ENCODE results near the gene KRTAP21-2. TPM values are rescaled to one million over a fixed set of nuclear protein-coding genes. Genes with fewer than 3 reads are reported as not detected.

KRTAP21-2 gene
- total RNA-seq, 1 experiment from 2014 or later, result not detected

DNA sequence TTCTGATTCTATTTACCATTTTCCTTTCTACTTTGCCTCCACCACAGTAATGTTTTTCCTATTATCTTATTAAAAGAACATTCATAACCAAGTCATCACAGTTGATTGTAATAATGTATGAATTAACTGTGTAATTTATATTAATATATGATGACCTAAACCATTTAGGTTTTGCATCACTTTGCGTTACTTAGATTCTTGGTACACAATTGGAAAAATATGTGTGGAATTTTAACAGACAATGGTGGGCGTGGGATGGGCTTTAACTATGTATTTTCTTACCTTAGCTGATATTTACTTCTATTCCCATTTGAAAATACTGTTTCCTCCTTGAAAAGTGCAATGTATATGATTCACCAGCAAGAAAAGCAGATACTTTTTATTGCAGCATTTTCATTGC, 32.1 kb downstream of the KRTAP21-2 start:
- H3K4me3 ChIP-seq, result no peak overlapping the region
- H3K27ac ChIP-seq, result no peak overlapping the region
- no peaks in the 10 kb centered on the region for H3K9me3 ChIP-seq (ENCODE audit: insufficient read depth, low read depth)
- H3K4me2 ChIP-seq, result no peak overlapping the region
- ChIA-PET POLR2A (ENCODE audit: unreplicated experiment) (no interaction called here), CTCF (no interaction called here)
- no peak for DNase-seq
- intact Hi-C loops (cut with micrococcal nuclease; ENCODE audit: unreplicated experiment), result no loop called here
- H3K9me2 ChIP-seq (ENCODE audit: insufficient read depth), result no peaks in the 10 kb centered on the region
- no peaks in the 10 kb centered on the region for H3K27me3 ChIP-seq (ENCODE audit: insufficient read depth, low read depth)
- BruUV-seq (replicated peaks), result no TSS peak
- no peaks in the 10 kb centered on the region for H3F3A ChIP-seq (ENCODE audit: insufficient read depth, low read depth)
- H2AFZ ChIP-seq, result no peak overlapping the region
- H3K79me2 ChIP-seq (ENCODE audit: low read depth), result no peaks in the 10 kb centered on the region
- TF ChIP-seq, protein P1, sequence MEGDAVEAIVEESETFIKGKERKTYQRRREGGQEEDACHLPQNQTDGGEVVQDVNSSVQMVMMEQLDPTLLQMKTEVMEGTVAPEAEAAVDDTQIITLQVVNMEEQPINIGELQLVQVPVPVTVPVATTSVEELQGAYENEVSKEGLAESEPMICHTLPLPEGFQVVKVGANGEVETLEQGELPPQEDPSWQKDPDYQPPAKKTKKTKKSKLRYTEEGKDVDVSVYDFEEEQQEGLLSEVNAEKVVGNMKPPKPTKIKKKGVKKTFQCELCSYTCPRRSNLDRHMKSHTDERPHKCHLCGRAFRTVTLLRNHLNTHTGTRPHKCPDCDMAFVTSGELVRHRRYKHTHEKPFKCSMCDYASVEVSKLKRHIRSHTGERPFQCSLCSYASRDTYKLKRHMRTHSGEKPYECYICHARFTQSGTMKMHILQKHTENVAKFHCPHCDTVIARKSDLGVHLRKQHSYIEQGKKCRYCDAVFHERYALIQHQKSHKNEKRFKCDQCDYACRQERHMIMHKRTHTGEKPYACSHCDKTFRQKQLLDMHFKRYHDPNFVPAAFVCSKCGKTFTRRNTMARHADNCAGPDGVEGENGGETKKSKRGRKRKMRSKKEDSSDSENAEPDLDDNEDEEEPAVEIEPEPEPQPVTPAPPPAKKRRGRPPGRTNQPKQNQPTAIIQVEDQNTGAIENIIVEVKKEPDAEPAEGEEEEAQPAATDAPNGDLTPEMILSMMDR (conservative IDR thresholded peaks at IDR 0.05), result no peak
- TF ChIP-seq EZH2 (IDR thresholded peaks at IDR 0.05; ENCODE audit: low read depth), result no peak
- no peaks in the 10 kb centered on the region for H3K36me3 ChIP-seq (ENCODE audit: low read depth)
- H3K4me1 ChIP-seq (replicated peaks; ENCODE audit: insufficient read depth), result no peaks in the 10 kb centered on the region
- no peaks in the 10 kb centered on the region for H4K20me1 ChIP-seq (ENCODE audit: insufficient read depth)

DNA sequence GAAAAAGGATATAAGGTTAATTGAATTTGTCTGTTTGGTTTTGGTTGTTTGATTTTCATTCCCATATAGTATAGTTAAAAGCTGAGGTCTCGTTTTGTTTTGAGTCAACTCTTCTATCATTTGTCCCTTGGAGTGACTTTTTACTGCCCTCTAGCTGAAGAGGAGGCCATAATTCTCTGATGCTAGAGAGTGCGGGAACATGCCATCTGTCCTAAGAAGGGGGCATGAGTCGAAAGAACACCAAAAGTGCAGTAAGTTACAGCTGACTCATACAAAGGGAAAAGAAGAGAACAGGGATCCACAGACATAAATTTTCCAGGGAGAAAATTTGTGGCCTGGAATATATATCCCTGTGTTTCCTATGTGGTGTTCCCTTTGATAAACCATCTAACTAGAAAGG, 32.6 kb downstream of the KRTAP21-2 start:
- TF ChIP-seq, protein P1 (conservative IDR thresholded peaks at IDR 0.05), result no peak
- TF ChIP-seq EZH2 (IDR thresholded peaks at IDR 0.05; ENCODE audit: low read depth), result no peak
- no peaks in the 10 kb centered on the region for H3K27me3 ChIP-seq (ENCODE audit: insufficient read depth, low read depth)
- BruUV-seq (replicated peaks), result no TSS peak
- intact Hi-C loops (cut with micrococcal nuclease; ENCODE audit: unreplicated experiment), result no loop called here
- H3K27ac ChIP-seq, result no peak overlapping the region
- no peak overlapping the region for H3K4me3 ChIP-seq
- no peaks in the 10 kb centered on the region for H3K36me3 ChIP-seq (ENCODE audit: low read depth)
- ChIA-PET CTCF (no interaction called here), POLR2A (ENCODE audit: unreplicated experiment) (no interaction called here)
- no peaks in the 10 kb centered on the region for H3K79me2 ChIP-seq (ENCODE audit: low read depth)
- H3K4me1 ChIP-seq (replicated peaks; ENCODE audit: insufficient read depth), result no peaks in the 10 kb centered on the region
- H3F3A ChIP-seq (ENCODE audit: insufficient read depth, low read depth), result no peaks in the 10 kb centered on the region
- H3K9me2 ChIP-seq (ENCODE audit: insufficient read depth), result no peaks in the 10 kb centered on the region
- no peak overlapping the region for H2AFZ ChIP-seq
- H3K9me3 ChIP-seq (ENCODE audit: insufficient read depth, low read depth), result no peaks in the 10 kb centered on the region
- no peak for DNase-seq
- H4K20me1 ChIP-seq (ENCODE audit: insufficient read depth), result no peaks in the 10 kb centered on the region
- H3K4me2 ChIP-seq, result no peak overlapping the region

GRCh38 chr21:30713766-30714165, 33.3 kb downstream of the KRTAP21-2 start:
- no peaks in the 10 kb centered on the region for H3K4me1 ChIP-seq (replicated peaks; ENCODE audit: insufficient read depth)
- no peak overlapping the region for H2AFZ ChIP-seq
- H3K4me3 ChIP-seq, result no peak overlapping the region
- POLR2A ChIA-PET (ENCODE audit: unreplicated experiment), result no interaction called here
- intact Hi-C loops (cut with micrococcal nuclease; ENCODE audit: unreplicated experiment), result no loop called here
- H3K9me3 ChIP-seq (ENCODE audit: insufficient read depth, low read depth), result no peaks in the 10 kb centered on the region
- BruUV-seq (replicated peaks), result no TSS peak
- no peaks in the 10 kb centered on the region for H3F3A ChIP-seq (ENCODE audit: insufficient read depth, low read depth)
- no peaks in the 10 kb centered on the region for H3K27me3 ChIP-seq (ENCODE audit: insufficient read depth, low read depth)
- no peaks in the 10 kb centered on the region for H3K9me2 ChIP-seq (ENCODE audit: insufficient read depth)
- H4K20me1 ChIP-seq (ENCODE audit: insufficient read depth), result no peaks in the 10 kb centered on the region
- TF ChIP-seq, protein P1 (conservative IDR thresholded peaks at IDR 0.05), result no peak
- TF ChIP-seq EZH2 (IDR thresholded peaks at IDR 0.05; ENCODE audit: low read depth), result no peak
- no peak overlapping the region for H3K4me2 ChIP-seq
- CTCF ChIA-PET, result no interaction called here
- H3K27ac ChIP-seq, result no peak overlapping the region
- H3K79me2 ChIP-seq (ENCODE audit: low read depth), result no peaks in the 10 kb centered on the region
- H3K36me3 ChIP-seq (ENCODE audit: low read depth), result no peaks in the 10 kb centered on the region
- DNase-seq, result no peak

All from PC-9 (cell line).